ENCODE results near the gene DEAF1.

DEAF1 gene

DNA sequence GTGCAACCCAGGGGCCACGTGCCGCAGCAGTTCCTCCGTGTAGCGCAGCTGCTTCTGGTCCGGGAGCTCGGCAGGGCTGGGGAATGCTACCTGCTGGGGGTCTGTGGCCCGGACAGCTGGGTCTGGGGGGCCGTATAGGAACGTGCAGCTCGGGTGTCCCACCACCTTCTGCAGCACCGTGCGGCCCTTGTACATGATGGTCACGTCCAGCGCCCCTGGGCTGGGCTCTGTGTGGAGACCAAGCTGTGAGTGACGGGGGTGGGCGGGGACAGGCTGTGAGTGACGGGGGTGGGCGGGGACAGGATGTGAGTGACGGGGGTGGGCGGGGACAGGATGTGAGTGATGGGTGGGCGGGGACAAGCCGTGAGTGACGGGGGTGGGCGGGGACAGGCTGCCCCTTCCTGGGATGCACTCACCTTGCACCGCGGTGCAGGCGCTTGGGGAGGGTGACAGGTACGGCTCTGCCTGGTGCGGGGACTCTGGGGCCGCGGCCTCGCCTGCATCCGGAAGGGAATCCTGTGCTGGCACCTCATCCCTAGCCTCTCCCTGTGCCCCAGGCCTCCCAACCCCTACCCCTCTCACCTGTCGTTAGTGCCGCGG lies 81.6 kb downstream of the DEAF1 start:
- peak; percentile 55 to 72 for DNase-seq (ENCODE audit: low read depth in 1 of 2, low spot score in 1 of 2)

DNA sequence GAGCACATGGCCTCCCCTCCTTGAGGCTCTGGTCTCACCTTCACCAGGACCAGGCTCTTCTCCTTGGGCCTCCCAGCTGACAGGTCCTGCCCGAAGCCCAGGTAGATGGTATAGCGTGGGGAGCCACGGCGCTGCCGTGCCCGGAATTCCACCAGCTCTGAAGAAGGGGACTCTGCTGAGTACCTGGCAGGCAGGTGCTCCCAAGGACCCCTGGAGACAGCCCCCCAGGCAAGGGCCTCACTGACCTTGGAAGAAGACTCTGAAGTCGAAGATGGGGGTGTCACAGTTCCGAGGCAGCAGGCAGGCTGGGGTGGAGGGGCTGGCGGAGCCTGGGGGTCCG lies 82.1 kb downstream of the DEAF1 start:
- DNase-seq (ENCODE audit: low read depth in 1 of 2, low spot score in 1 of 2) = no peak

DNA sequence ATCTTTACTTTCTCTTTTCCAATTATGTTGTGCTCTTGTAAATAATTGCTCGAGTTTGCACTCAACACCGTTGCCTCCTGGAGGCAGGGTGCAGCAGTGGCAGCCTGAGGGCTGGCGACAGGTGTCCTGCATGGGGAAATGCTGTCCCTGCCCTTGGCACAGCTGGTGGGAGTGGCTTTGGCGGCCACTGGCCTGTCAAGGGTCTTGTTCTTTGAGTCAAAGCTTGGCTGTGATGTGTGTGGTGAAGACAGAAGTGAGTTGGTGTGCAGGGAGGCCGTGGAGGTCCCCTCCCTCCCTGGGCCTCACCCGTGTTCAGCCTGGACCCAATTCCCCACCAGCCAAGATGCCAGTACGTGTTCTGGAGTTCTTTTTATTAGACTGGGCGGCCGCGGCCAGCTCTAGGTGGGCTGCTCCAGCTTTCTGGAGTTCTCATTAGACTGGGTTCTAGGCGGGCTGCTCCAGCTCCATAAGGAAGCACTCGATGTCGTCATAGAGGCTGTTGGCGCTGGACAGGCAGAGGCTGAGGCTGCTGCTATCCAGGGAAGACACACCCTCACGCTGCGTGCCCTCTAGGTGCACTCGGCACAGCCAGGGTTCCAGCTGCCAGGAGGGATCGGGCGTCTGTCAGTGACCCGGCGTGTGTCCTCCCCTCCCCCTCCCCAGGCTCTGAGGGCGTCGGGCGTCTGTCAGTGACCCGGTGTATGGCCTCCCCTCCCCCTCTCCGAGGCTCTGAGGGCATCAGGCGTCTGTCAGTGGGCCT lies 82.6 kb downstream of the DEAF1 start:
- no peak for DNase-seq (ENCODE audit: low read depth in 1 of 2, low spot score in 1 of 2)

DNA sequence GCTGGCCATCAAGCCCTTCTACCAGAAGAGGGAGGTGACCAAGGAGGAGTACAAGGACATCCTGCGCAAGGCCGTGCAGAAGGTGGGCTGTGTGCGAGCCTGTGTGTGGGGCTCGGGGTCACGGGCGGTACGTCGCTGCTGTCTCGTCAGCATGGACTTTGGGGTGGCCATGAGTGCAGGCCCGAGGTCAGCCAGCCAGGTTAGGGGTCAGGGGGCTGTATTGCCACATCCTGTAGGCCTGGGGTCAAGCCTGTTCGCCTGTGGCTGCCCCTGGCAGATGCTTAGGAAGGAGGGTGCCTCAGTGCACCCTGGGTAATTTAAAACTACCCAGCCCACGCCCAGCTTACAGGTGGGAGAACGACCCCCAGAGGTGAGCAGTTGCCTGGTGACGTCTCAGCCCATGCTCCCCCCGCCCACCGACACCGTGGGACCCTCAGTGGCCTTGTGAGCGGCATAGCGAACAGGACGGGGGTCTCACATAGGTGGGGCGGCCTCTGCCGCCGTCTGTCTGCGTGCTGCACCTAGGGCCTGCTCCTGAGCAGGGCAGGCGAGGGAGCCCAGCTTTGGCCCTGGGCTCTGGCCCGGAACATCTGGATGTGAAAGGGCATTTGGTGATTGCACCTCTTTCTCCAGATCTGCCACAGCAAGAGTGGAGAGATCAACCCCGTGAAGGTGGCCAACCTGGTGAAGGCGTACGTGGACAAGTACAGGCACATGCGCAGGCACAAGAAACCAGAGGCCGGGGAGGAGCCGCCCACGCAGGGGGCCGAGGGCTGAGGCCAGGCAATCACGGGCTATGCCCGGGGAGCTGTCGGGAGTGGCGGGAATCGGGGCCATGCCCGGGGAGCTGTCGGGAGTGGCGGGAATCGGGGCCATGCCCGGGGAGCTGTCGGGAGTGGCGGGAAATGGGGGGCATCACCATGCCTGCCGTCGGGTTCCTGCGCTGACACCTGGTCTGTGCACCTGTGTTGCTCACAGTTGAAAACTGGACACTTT lies 83.7 kb downstream of the DEAF1 start:
- no peak for DNase-seq (ENCODE audit: low read depth in 1 of 2, low spot score in 1 of 2)

DNA sequence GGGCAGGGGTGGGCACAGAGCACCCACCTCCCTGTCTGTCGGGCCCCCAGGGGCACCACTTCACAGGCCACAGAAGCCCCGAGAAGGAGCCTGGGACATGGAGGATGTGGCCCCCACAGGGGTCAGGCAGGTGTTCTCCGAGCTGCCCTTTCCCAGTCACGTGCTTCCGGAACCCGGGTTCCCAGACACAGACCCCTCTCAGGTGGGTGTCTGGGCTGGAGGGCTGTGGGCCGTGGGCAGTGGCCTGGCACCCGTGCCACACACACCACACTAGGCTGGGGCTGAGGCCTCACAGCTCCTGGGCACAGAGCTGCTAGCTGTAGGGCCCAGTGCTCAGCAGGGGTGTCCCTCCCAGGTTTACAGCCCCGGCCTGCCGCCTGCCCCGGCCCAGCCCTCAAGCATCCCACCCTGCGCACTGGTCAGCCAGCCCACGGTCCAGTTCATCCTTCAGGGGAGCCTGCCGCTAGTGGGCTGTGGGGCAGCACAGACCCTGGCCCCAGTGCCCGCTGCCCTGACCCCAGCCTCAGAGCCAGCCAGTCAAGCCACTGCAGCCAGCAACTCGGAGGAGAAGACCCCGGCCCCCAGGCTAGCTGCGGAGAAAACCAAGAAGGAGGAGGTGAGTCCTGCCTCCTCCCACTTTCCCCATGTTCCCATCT lies 84.7 kb downstream of the DEAF1 start:
- no peak for DNase-seq (ENCODE audit: low read depth in 1 of 2, low spot score in 1 of 2)

DNA sequence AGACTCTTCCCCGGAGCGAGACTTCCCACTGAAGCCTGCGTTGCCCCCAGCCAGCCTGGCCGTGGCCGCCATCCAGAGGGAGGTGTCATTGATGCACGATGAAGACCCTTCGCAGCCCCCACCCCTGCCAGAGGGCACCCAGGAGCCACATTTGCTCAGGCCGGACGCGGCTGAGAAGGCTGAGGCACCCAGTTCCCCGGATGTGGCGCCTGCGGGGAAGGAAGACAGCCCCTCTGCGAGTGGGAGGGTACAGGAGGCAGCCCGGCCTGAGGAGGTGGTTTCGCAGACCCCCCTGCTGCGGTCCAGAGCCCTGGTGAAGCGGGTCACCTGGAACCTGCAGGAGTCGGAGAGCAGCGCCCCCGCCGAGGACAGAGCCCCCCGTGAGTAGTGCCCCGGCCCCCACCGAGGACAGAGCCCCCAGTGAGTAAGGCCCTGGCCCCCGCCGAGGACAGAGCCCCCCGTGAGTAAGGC lies 85.6 kb downstream of the DEAF1 start:
- DNase-seq (ENCODE audit: low read depth in 1 of 2, low spot score in 1 of 2) = no peak

DNA sequence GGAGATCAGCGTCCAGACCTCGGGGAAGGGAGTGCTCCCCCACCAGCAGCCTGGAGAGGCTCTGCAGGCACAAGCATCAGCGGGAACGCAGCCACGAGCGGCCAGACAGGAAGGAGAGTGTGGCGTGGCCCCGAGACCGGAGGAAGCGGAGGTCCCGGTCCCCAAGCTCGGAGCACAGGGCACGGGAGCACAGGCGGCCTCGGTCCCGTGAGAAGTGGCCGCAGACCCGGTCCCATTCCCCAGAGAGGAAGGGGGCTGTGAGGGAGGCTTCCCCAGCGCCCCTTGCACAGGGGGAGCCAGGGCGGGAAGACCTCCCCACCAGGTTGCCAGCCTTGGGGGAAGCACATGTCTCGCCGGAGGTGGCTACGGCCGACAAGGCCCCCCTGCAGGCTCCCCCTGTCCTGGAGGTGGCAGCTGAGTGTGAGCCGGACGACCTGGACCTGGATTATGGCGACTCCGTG lies 86.2 kb downstream of the DEAF1 start:
- no peak for DNase-seq (ENCODE audit: low read depth in 1 of 2, low spot score in 1 of 2)

DNA sequence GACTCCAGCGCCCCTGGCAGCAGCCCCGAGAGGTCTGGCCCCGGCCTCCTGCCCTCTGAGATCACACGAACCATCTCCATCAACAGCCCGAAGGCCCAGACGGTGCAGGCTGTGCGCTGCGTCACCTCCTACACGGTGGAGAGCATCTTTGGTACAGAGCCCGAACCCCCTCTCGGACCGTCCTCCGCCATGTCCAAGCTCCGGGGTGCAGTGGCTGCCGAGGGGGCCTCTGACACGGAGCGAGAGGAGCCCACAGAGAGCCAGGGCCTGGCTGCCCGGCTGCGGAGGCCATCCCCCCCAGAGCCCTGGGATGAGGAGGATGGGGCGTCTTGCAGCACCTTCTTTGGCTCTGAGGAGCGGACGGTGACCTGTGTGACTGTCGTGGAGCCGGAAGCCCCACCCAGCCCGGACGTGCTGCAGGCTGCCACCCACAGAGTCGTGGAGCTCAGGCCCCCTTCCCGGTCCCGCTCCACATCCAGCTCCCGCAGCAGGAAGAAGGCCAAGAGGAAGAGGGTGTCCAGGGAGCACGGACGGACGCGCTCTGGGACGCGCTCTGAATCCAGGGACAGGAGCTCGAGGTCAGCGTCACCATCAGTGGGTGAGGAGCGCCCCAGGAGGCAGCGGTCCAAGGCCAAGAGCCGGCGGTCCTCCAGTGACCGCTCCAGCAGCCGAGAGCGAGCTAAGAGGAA lies 86.9 kb downstream of the DEAF1 start:
- no peak for DNase-seq (ENCODE audit: low read depth in 1 of 2, low spot score in 1 of 2)

DNA sequence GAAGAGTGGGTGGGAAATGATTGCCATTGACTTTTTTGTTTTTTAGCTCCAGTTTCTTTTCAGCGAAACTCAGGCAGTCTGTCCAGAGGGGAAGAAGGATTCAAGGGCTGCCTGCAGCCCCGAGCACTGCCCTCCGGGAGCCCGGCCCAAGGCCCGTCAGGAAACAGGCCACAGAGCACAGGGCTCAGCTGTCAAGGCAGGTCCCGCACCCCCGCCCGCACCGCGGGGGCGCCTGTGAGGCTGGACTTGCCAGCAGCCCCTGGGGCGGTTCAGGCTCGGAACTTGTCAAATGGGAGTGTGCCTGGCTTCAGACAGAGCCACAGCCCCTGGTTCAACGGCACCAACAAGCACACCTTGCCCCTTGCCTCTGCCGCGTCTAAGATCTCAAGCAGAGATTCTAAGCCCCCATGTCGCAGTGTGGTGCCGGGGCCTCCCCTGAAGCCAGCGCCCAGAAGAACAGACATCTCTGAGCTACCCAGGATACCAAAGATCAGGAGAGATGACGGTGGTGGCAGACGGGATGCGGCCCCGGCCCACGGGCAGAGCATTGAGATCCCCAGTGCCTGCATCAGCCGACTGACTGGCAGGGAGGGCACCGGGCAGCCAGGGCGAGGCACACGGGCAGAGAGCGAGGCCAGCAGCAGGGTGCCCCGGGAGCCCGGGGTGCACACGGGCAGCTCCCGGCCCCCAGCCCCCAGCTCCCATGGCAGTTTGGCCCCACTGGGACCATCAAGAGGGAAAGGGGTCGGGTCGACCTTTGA lies 87.8 kb downstream of the DEAF1 start:
- no peak for DNase-seq (ENCODE audit: low read depth in 1 of 2, low spot score in 1 of 2)

DNA sequence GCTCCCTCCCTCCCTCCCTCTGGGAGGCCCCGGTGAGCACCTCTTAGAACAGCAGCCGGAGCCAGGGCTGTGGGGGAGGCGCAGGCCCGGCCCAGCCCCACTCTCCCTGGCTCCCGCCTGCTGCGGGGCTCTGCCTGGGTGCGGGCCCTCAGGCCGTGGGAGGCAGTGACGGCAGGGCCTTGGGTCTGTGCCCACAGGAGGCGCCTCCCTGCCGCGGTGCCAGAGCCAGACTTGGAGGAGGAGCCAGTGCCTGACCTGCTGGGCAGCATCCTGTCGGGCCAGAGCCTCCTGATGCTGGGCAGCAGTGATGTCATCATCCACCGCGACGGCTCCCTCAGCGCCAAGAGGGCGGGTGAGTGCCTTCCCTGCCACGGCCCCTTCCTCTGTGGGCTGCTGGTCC lies 88.8 kb downstream of the DEAF1 start:
- DNase-seq (ENCODE audit: low read depth in 1 of 2, low spot score in 1 of 2) = no peak

DNA sequence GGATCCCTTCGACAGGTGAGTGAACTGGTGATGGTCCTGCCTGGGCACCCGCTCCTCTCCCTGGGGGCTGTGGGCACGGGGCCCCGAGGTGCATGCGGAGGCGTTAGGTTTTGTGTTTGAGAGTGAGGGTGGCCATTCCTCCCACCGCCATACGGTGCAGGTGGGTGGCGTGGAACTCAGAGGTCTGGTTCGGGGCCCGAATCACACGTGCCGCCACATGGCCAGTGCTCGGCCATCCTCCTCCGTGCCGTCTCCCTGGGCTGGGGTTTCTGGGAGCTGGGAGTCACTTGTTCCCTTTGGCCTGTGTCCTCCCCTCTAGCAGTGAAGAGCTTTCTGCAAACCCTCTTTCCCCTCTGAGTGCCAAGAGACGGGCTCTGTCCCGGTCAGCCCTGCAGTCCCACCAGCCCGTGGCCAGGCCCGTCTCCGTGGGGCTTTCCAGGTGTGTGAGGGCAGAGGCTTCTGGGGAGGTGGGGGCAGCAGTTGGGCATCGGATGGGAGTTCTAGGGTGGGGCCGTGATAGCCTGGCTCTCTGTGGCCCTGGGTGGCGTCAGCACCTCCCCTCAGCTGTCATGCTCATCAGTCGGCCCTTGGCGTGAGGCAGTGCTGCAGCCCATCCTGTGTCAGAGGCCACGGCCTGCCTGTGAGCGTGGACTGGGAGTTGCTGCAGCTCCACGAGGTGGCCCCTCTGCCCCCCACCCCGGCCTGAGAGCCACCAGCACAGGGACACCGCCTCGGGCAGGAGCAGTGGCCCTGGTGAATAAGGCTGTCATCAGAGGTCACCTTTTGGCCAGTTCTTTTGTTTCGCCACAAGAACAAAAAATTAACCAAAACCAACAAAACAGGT lies 89.5 kb downstream of the DEAF1 start:
- DNase-seq (ENCODE audit: low read depth in 1 of 2, low spot score in 1 of 2) = no peak

DNA sequence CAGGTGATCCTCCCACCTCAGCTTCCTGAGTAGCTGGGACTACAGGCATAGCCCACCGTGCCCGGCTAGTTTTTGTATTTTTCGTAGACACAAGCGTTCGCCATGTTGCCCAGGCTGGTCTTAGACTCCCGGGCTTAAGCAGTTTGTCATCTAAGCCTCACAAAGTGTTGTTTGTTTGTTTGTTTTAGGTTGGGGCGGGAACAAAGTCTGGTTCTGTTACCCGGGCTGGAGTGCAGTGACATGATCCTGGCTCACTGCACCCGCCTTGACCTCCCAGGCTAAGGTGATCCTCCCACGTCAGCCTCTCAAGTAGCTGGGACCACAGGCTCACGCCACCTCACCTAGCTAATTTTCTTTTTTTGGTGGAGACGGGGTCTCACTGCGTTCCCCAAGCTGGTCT lies 91.9 kb downstream of the DEAF1 start:
- no peak for DNase-seq (ENCODE audit: low read depth in 1 of 2, low spot score in 1 of 2)

DNA sequence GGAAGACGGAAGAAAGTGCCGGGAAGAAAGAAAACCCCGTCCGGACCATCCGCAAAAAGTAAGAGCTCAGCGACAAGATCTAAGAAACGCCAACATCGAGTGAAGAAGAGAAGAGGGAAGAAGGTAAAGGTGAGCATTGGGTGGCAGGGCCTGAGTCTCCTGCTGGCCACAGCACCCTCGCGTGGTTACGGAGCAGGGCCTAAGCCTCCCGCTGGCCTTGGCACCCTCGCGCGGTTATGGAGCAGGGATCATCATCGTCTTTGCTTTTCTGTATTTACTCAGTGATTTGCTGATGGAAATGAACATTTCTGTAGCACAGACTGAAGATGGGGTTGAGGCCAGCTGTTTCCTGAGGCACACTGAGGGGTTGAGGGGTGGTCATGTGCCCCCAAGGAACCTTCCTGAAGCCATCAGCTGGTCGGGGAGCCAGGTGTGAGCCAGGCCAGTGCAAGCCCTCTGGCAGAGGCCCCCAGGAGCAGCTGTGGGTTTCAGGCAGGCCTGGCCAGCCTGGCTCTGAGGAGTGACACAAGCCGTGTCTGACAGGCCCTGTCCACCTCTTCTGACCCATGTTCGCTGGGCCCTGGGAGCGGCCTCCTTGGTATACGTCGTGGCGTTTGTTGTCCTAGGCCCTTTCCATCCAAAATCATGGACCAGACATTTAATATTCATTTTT lies 93.3 kb downstream of the DEAF1 start:
- no peak for DNase-seq (ENCODE audit: low read depth in 1 of 2, low spot score in 1 of 2)

DNA sequence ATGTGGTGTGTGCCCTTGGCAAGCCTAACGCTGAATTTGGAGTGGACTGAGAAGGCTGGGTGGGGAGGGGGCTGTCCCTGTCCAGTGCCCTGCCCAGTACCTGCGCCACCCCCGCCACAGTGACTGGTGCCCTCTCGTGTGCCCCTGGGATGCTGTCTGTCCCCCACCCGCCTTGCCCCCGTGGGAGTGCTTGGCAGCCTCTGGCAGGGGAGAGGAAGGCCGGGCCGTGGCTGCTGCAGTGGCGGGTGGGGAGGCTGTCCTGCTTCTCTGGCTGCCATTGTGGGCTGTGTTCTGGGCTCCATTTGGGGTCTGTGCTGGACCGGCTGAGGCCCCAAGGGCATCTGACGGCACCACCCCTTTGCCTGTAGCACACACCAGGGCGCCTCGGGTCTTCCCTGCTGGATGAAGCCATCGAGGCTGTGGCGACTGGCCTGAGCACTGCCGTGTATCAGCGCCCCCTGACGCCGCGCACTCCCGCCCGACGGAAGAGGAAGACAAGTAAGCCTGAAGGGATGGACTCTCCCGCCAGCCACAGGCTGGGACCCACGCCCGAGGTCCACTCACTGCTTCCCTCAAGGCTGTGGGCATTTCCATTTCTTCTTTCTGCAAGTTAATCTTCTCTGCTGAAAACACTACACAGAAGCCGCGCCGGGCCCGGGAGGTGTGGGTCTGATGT lies 96.9 kb downstream of the DEAF1 start:
- no peak for DNase-seq (ENCODE audit: low read depth in 1 of 2, low spot score in 1 of 2)

DNA sequence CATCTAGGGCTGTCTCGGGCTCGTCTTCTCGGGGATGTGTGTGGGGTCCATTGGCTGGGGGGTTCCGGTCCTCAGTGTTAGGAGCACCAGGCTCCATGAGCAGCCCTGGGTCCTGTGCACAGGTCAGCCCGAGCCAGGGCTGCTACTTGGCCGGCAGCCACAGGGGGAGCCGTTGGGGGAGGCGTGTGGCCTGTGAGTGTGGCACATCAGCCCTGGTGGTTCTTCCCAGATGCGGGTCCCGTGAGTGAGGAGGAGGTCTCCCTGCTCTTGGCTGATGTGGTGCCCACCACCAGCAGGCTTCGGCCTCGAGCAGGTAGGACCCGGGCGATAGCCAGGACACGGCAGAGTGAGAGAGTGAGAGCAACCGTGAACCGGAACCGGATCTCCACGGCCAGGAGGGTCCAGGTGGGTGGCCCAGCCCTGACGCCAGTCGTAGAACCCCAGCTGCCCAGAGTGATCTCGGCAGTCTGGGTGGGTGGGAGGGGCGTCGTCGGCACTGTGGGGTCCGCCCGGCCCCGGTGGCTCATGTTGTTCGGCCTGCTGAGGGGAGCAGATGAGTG lies 97.8 kb downstream of the DEAF1 start:
- no peak for DNase-seq (ENCODE audit: low read depth in 1 of 2, low spot score in 1 of 2)

DNA sequence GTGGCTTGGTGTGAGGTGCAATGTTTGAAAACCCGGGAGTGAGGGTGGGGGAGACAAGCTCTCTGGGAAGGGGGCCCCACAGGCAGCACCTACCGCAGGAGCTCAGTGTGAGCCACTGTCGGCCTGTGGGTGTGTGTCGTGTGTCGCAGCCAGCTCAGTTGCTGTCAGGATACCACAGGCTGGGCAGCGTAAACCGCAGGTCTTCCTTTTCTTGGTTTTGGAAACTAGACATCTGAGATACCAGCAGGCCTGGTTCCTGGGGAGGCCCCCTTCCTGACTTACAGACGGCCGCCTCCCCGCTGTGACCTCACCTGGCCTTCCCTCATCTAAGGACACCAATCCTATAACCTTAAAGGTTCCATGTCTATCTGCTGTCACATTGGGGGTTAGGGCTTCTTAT lies 98.6 kb downstream of the DEAF1 start:
- no peak for DNase-seq (ENCODE audit: low read depth in 1 of 2, low spot score in 1 of 2)

DNA sequence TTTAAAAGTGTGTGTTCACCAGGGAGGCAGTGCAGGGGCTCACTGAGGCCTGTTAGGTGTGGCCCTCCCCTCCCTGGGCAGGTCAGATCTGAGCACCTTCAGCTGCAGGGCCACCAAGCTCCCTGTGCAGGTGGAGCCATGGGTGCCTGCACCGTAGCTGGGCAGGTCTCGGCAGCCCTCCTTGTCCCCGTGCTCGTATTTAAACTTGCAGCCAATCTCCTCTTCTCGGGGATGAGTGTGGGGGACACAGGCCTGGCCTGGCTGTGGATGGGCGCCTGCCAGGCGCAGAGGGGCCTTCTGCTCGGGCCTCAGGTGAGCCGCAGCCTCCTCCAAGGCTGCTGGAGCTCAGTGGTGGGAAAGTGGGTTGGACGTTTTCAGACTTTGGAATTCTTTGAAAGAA lies 99.6 kb downstream of the DEAF1 start:
- DNase-seq (ENCODE audit: low read depth in 1 of 2, low spot score in 1 of 2) = no peak
